WTC11 (cell line): Measurements from ENCODE around the gene JAGN1. TPM values are rescaled to one million over a fixed set of nuclear protein-coding genes. Genes with fewer than 3 reads are reported as not detected.

ENCODE experiments used
- CREB1 ChIP-seq: sonication (generic); formaldehyde crosslinking; IDR thresholded peaks from 2 replicates; pipeline ENCODE4 v1.8.0; 2023; ENCODE audit warnings: mild to moderate bottlenecking, missing genetic modification reagents
- ELF4 ChIP-seq: sonication (generic); formaldehyde crosslinking; IDR thresholded peaks from 2 replicates; pipeline ENCODE4 v1.8.1; 2022; ENCODE audit warnings: low read depth, mild to moderate bottlenecking, moderate library complexity, missing genetic modification reagents
- EMX1 ChIP-seq: fragments of 250-450 bp; sonication (Bioruptor Pico); IDR thresholded peaks from 2 replicates; pipeline ENCODE4 v1.8.0; 2021; ENCODE audit warnings: mild to moderate bottlenecking
- ERG ChIP-seq: fragments of 250-450 bp; sonication (Bioruptor Pico); IDR thresholded peaks from 2 replicates; pipeline ENCODE4 v1.8.0; 2021; ENCODE audit warnings: mild to moderate bottlenecking
- ETV6 ChIP-seq: sonication (generic); formaldehyde crosslinking; IDR thresholded peaks from 2 replicates; pipeline ENCODE4 v1.8.1; 2022; ENCODE audit warnings: mild to moderate bottlenecking, missing genetic modification reagents
- FOXP1 ChIP-seq: sonication (generic); formaldehyde crosslinking; IDR thresholded peaks from 2 replicates; pipeline ENCODE4 v1.8.0; 2022; ENCODE audit warnings: missing genetic modification reagents, mild to moderate bottlenecking, moderate library complexity, borderline replicate concordance
- GRHL2 ChIP-seq: fragments of 250-450 bp; sonication (Bioruptor Pico); IDR thresholded peaks from 2 replicates; pipeline ENCODE4 v1.8.0; 2022; ENCODE audit warnings: mild to moderate bottlenecking, moderate library complexity; ENCODE audit not compliant: insufficient replicate concordance, severe bottlenecking
- IRF2 ChIP-seq: sonication (generic); formaldehyde crosslinking; IDR thresholded peaks from 2 replicates; pipeline ENCODE4 v1.8.0; 2022; ENCODE audit warnings: low read depth, missing genetic modification reagents, borderline replicate concordance
- JAZF1 ChIP-seq: fragments of 250-450 bp; sonication (Bioruptor Pico); IDR thresholded peaks from 2 replicates; pipeline ENCODE4 v1.9.0; 2021; ENCODE audit warnings: moderate library complexity, mild to moderate bottlenecking, inconsistent platforms
- MXD4 ChIP-seq: fragments of 250-450 bp; sonication (Bioruptor Pico); IDR thresholded peaks from 2 replicates; pipeline ENCODE4 v1.8.0; 2021; ENCODE audit warnings: mild to moderate bottlenecking, moderate library complexity, borderline replicate concordance
- NR2C2 ChIP-seq: sonication (generic); formaldehyde crosslinking; IDR thresholded peaks from 2 replicates; pipeline ENCODE4 v1.8.0; 2022; ENCODE audit warnings: mild to moderate bottlenecking, missing genetic modification reagents
- PREB ChIP-seq: sonication (generic); formaldehyde crosslinking; IDR thresholded peaks from 2 replicates; pipeline ENCODE4 v1.8.1; 2022; ENCODE audit warnings: mild to moderate bottlenecking, missing genetic modification reagents, moderate library complexity, borderline replicate concordance
- SMAD4 ChIP-seq: sonication (generic); formaldehyde crosslinking; IDR thresholded peaks from 2 replicates; pipeline ENCODE4 v1.8.0; 2022; ENCODE audit warnings: mild to moderate bottlenecking, missing genetic modification reagents
- TEAD4 ChIP-seq: sonication (generic); formaldehyde crosslinking; IDR thresholded peaks from 2 replicates; pipeline ENCODE4 v1.8.0; 2022; ENCODE audit warnings: mild to moderate bottlenecking, missing genetic modification reagents
- USF1 ChIP-seq: sonication (generic); formaldehyde crosslinking; IDR thresholded peaks from 2 replicates; pipeline ENCODE4 v1.8.0; 2022; ENCODE audit warnings: mild to moderate bottlenecking, missing genetic modification reagents
- ZBTB21 ChIP-seq: sonication (generic); formaldehyde crosslinking; IDR thresholded peaks from 2 replicates; pipeline ENCODE4 v1.8.1; 2023; ENCODE audit warnings: mild to moderate bottlenecking, missing genetic modification reagents, borderline replicate concordance
- ZMAT4 ChIP-seq: fragments of 250-450 bp; sonication (Bioruptor Pico); IDR thresholded peaks from 2 replicates; pipeline ENCODE4 v1.9.0; 2021; ENCODE audit warnings: mild to moderate bottlenecking
- ZNF232 ChIP-seq: sonication (generic); formaldehyde crosslinking; IDR thresholded peaks from 2 replicates; pipeline ENCODE4 v1.8.0; 2022; ENCODE audit warnings: mild to moderate bottlenecking, missing genetic modification reagents
- ZNF317 ChIP-seq: sonication (generic); formaldehyde crosslinking; IDR thresholded peaks from 2 replicates; pipeline ENCODE4 v1.8.1; 2023; ENCODE audit warnings: low read depth, mild to moderate bottlenecking, moderate library complexity, missing genetic modification reagents, borderline replicate concordance
- ZNF396 ChIP-seq: fragments of 250-450 bp; sonication (Bioruptor Pico); IDR thresholded peaks from 2 replicates; pipeline ENCODE4 v1.8.0; 2021; ENCODE audit warnings: mild to moderate bottlenecking, moderate library complexity, borderline replicate concordance
- ZNF671 ChIP-seq: fragments of 250-450 bp; sonication (Bioruptor Pico); IDR thresholded peaks from 2 replicates; pipeline ENCODE4 v1.8.0; 2021; ENCODE audit warnings: mild to moderate bottlenecking
- total RNA-seq: library from RNA; stranded (reverse); gene quantifications from 3 replicates; pipeline ENCODE4 v1.2.3, GENCODE V29; 2021
- TF ChIP-seq, protein P1 (sequence below): sonication (generic); formaldehyde crosslinking; IDR thresholded peaks from 2 replicates; pipeline ENCODE4 v1.8.0; 2023; ENCODE audit warnings: mild to moderate bottlenecking, missing genetic modification reagents
- TF ChIP-seq, protein P2 (sequence below): sonication (generic); formaldehyde crosslinking; IDR thresholded peaks from 2 replicates; pipeline ENCODE4 v1.8.1; 2023; ENCODE audit warnings: mild to moderate bottlenecking, moderate library complexity, missing genetic modification reagents
- TF ChIP-seq, protein P3 (sequence below): sonication (generic); formaldehyde crosslinking; conservative IDR thresholded peaks from 2 replicates; pipeline ENCODE4 v1.8.1; 2023; ENCODE audit warnings: mild to moderate bottlenecking, low read depth, missing genetic modification reagents, moderate library complexity
- TF ChIP-seq, protein P4 (sequence below): sonication (generic); formaldehyde crosslinking; IDR thresholded peaks from 2 replicates; pipeline ENCODE4 v1.8.1; 2022; ENCODE audit warnings: mild to moderate bottlenecking, moderate library complexity, missing genetic modification reagents

The JAGN1 gene
- total RNA-seq, 1 experiment from 2014 or later: 25.6 TPM

- TF ChIP-seq IRF2 (CRISPR knock-in tag): no peak
- TF ChIP-seq USF1 (CRISPR knock-in tag): no peak
- no peak for TF ChIP-seq ZBTB21
- no peak for TF ChIP-seq GRHL2 (CRISPR knock-in tag)
- TF ChIP-seq, protein P1, sequence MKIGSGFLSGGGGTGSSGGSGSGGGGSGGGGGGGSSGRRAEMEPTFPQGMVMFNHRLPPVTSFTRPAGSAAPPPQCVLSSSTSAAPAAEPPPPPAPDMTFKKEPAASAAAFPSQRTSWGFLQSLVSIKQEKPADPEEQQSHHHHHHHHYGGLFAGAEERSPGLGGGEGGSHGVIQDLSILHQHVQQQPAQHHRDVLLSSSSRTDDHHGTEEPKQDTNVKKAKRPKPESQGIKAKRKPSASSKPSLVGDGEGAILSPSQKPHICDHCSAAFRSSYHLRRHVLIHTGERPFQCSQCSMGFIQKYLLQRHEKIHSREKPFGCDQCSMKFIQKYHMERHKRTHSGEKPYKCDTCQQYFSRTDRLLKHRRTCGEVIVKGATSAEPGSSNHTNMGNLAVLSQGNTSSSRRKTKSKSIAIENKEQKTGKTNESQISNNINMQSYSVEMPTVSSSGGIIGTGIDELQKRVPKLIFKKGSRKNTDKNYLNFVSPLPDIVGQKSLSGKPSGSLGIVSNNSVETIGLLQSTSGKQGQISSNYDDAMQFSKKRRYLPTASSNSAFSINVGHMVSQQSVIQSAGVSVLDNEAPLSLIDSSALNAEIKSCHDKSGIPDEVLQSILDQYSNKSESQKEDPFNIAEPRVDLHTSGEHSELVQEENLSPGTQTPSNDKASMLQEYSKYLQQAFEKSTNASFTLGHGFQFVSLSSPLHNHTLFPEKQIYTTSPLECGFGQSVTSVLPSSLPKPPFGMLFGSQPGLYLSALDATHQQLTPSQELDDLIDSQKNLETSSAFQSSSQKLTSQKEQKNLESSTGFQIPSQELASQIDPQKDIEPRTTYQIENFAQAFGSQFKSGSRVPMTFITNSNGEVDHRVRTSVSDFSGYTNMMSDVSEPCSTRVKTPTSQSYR (CRISPR knock-in tag): 0 out of 2 replicates have a peak, but pooled peaks have one; percentile 59
- TF ChIP-seq, protein P2, sequence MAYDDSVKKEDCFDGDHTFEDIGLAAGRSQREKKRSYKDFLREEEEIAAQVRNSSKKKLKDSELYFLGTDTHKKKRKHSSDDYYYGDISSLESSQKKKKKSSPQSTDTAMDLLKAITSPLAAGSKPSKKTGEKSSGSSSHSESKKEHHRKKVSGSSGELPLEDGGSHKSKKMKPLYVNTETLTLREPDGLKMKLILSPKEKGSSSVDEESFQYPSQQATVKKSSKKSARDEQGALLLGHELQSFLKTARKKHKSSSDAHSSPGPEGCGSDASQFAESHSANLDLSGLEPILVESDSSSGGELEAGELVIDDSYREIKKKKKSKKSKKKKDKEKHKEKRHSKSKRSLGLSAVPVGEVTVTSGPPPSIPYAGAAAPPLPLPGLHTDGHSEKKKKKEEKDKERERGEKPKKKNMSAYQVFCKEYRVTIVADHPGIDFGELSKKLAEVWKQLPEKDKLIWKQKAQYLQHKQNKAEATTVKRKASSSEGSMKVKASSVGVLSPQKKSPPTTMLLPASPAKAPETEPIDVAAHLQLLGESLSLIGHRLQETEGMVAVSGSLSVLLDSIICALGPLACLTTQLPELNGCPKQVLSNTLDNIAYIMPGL (CRISPR knock-in tag): peak; percentile 65; the same call in 1 of the 2 replicates
- TF ChIP-seq ZNF671: no peak
- no peak for TF ChIP-seq NR2C2 (CRISPR knock-in tag)
- 0 out of 2 replicates have a peak, but pooled peaks have one; percentile 73 for TF ChIP-seq ZNF232 (CRISPR knock-in tag)
- 0 out of 2 replicates have a peak, but pooled peaks have one; percentile 61 for TF ChIP-seq ELF4
- no peak for TF ChIP-seq SMAD4 (CRISPR knock-in tag)
- no peak for TF ChIP-seq JAZF1 (CRISPR knock-in tag)
- no peak for TF ChIP-seq EMX1 (CRISPR knock-in tag)
- no peak for TF ChIP-seq ZNF317
- TF ChIP-seq, protein P3, sequence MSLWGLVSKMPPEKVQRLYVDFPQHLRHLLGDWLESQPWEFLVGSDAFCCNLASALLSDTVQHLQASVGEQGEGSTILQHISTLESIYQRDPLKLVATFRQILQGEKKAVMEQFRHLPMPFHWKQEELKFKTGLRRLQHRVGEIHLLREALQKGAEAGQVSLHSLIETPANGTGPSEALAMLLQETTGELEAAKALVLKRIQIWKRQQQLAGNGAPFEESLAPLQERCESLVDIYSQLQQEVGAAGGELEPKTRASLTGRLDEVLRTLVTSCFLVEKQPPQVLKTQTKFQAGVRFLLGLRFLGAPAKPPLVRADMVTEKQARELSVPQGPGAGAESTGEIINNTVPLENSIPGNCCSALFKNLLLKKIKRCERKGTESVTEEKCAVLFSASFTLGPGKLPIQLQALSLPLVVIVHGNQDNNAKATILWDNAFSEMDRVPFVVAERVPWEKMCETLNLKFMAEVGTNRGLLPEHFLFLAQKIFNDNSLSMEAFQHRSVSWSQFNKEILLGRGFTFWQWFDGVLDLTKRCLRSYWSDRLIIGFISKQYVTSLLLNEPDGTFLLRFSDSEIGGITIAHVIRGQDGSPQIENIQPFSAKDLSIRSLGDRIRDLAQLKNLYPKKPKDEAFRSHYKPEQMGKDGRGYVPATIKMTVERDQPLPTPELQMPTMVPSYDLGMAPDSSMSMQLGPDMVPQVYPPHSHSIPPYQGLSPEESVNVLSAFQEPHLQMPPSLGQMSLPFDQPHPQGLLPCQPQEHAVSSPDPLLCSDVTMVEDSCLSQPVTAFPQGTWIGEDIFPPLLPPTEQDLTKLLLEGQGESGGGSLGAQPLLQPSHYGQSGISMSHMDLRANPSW (CRISPR knock-in tag): no peak
- TF ChIP-seq, protein P4, sequence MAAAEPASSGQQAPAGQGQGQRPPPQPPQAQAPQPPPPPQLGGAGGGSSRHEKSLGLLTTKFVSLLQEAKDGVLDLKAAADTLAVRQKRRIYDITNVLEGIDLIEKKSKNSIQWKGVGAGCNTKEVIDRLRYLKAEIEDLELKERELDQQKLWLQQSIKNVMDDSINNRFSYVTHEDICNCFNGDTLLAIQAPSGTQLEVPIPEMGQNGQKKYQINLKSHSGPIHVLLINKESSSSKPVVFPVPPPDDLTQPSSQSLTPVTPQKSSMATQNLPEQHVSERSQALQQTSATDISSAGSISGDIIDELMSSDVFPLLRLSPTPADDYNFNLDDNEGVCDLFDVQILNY (CRISPR knock-in tag): peak; percentile 68; the same call in 1 of the 2 replicates
- 0 out of 2 replicates have a peak, but pooled peaks have one; percentile 26 for TF ChIP-seq TEAD4
- 0 out of 2 replicates have a peak, but pooled peaks have one; percentile 60 for TF ChIP-seq CREB1 (CRISPR knock-in tag)
- TF ChIP-seq MXD4 (CRISPR knock-in tag): no peak
- peak; percentile 91 for TF ChIP-seq FOXP1 (CRISPR knock-in tag)
- TF ChIP-seq ZNF396 (CRISPR knock-in tag): no peak
- no peak for TF ChIP-seq ZMAT4 (CRISPR knock-in tag)
- TF ChIP-seq ETV6: no peak; the same call in 1 of the 2 replicates
- TF ChIP-seq PREB (CRISPR knock-in tag): 0 out of 2 replicates have a peak, but pooled peaks have one; percentile 24
- TF ChIP-seq ERG (CRISPR knock-in tag): no peak
Measured at GRCh38 chr3:9915254-9916141, 25.1 kb downstream of the JAGN1 start (continued).
